ENCODE measurements around the gene CDK19.

CDK19 gene

GRCh38 chr6:110815411-110816409 is at the start of gene CDK19:
Gene CDK19 (minus strand): TSS chr6:110815469. CDS start chr6:110815136, 333 bp downstream.
- peak within 1 kb of the TSS; percentile 89 for H3K4me3 ChIP-seq (ENCODE audit: low read depth, low read length)
- no peak for TF ChIP-seq CTCF (IDR thresholded peaks at IDR 0.05; ENCODE audit: borderline replicate concordance, insufficient read depth, low read depth, low read length)

GRCh38 chr6:110864824-110865223 is 49.6 kb upstream of the CDK19 start:
- no peak for TF ChIP-seq CTCF (IDR thresholded peaks at IDR 0.05; ENCODE audit: borderline replicate concordance, insufficient read depth, low read depth, low read length)
- no peak overlapping the region for H3K4me3 ChIP-seq (ENCODE audit: low read depth, low read length)

GRCh38 chr6:110859335-110859792 is 44.1 kb upstream of the CDK19 start:
- H3K4me3 ChIP-seq (ENCODE audit: low read depth, low read length), result no peak overlapping the region
- no peak for TF ChIP-seq CTCF (IDR thresholded peaks at IDR 0.05; ENCODE audit: borderline replicate concordance, insufficient read depth, low read depth, low read length)

- TF ChIP-seq CTCF (IDR thresholded peaks at IDR 0.05; ENCODE audit: borderline replicate concordance, insufficient read depth, low read depth, low read length), result no peak
- H3K4me3 ChIP-seq (ENCODE audit: low read depth, low read length), result no peak overlapping the region
Observed at GRCh38 chr6:110858562-110859214, 43.4 kb upstream of the CDK19 start.

GRCh38 chr6:110858016-110858415 is 42.7 kb upstream of the CDK19 start:
- no peak overlapping the region for H3K4me3 ChIP-seq (ENCODE audit: low read depth, low read length)
- no peak for TF ChIP-seq CTCF (IDR thresholded peaks at IDR 0.05; ENCODE audit: borderline replicate concordance, insufficient read depth, low read depth, low read length)

- TF ChIP-seq CTCF (IDR thresholded peaks at IDR 0.05; ENCODE audit: borderline replicate concordance, insufficient read depth, low read depth, low read length), result no peak
- H3K4me3 ChIP-seq (ENCODE audit: low read depth, low read length), result no peak overlapping the region
Observed at GRCh38 chr6:110856296-110856695, 41.0 kb upstream of the CDK19 start.
